DMS79 (cell line): Measurements from ENCODE around the gene FBN2.
"Not testable (repeated sequence)": the region's sequence is repeated elsewhere in the genome, so short reads cannot be mapped to it uniquely, and the experiment has no call there.

Experiments used
- DNase-seq: peaks from one replicate; lab custom pipeline; 2025; lab: John Stamatoyannopoulos, UW

The FBN2 gene

GRCh38 chr5:128358826-128359225 is 179.2 kb downstream of the FBN2 start:
- DNase-seq, result no peak

GRCh38 chr5:128357226-128357625 is 180.8 kb downstream of the FBN2 start:
- no peak for DNase-seq

GRCh38 chr5:128355961-128356360 is 182.1 kb downstream of the FBN2 start:
- DNase-seq, result no peak

- DNase-seq, result no peak
Measured at GRCh38 chr5:128353441-128354107, 184.5 kb downstream of the FBN2 start.

GRCh38 chr5:128350705-128351104 is 187.3 kb downstream of the FBN2 start:
- DNase-seq, result no peak

GRCh38 chr5:128349044-128349858 is 188.8 kb downstream of the FBN2 start:
- no peak for DNase-seq

- DNase-seq, result no peak
Measured at GRCh38 chr5:128346038-128346437, 192.0 kb downstream of the FBN2 start.

GRCh38 chr5:128345247-128345646 is 192.8 kb downstream of the FBN2 start:
- DNase-seq, result no peak

- no peak for DNase-seq
Measured at GRCh38 chr5:128343168-128343567, 194.9 kb downstream of the FBN2 start.

- DNase-seq, result no peak
Measured at GRCh38 chr5:128341056-128341455, 197.0 kb downstream of the FBN2 start.

- no peak for DNase-seq
Measured at GRCh38 chr5:128340648-128341047, 197.4 kb downstream of the FBN2 start.

GRCh38 chr5:128339585-128339984 is 198.5 kb downstream of the FBN2 start:
- DNase-seq, result no peak

- DNase-seq, result no peak
Measured at GRCh38 chr5:128338649-128339048, 199.4 kb downstream of the FBN2 start.

- DNase-seq, result no peak
Measured at GRCh38 chr5:128335339-128335738, 202.7 kb downstream of the FBN2 start.

- no peak for DNase-seq
Measured at GRCh38 chr5:128334010-128334716, 203.9 kb downstream of the FBN2 start.

- DNase-seq, result no peak
Measured at GRCh38 chr5:128331261-128331660, 206.8 kb downstream of the FBN2 start.

GRCh38 chr5:128329386-128329939 is 208.6 kb downstream of the FBN2 start:
- no peak for DNase-seq

GRCh38 chr5:128328446-128328845 is 209.6 kb downstream of the FBN2 start:
- DNase-seq, result no peak

GRCh38 chr5:128328007-128328406 is 210.0 kb downstream of the FBN2 start:
- DNase-seq, result no peak

GRCh38 chr5:128321418-128321817 is 216.6 kb downstream of the FBN2 start:
- DNase-seq, result not testable (repeated sequence)

- no peak for DNase-seq
Measured at GRCh38 chr5:128318691-128319090, 219.4 kb downstream of the FBN2 start.

- DNase-seq, result no peak
Measured at GRCh38 chr5:128317481-128317880, 220.6 kb downstream of the FBN2 start.

GRCh38 chr5:128315671-128316070 is 222.4 kb downstream of the FBN2 start:
- no peak for DNase-seq
